ENCODE measurements around the gene NOL3.

Gene NOL3

DNA sequence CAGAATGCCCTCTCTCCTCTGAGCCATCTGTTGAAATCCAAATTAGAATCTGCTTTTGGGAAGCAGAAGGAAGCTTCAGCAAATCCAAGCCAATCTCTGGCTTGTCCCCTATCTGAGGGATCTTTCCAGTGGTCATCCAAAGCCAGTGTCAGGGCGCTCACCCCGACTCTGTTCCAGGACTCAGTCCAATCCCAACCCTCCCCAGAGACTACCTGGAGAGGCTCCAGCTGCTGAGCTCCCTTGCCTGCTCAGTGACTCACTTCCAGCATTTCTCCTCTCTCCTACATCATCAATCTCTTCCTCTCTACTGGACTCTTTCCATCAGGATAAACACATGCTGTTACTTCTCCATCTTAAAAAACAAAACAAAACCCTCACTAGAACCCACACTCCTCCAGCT is 11.0 kb downstream of the NOL3 start:
- H3K9ac ChIP-seq (ENCODE audit: low read length), result no peak overlapping the region
- H3K4me3 ChIP-seq (ENCODE audit: low read length), result no peak overlapping the region
- H3F3A ChIP-seq (ENCODE audit: insufficient read depth, low read length), result peaks cover 19% of the 10 kb centered on the region; the same call in 1 of the 2 replicates
- no peaks in the 10 kb centered on the region for H3K36me3 ChIP-seq (replicated peaks; ENCODE audit: insufficient read depth, low read length)
- no peak for DNase-seq
- no peak overlapping the region for H3K27ac ChIP-seq (ENCODE audit: low read length)
- H3K4me1 ChIP-seq (ENCODE audit: low read length), result peaks cover 28% of the 10 kb centered on the region
- TF ChIP-seq EZH2phosphoT487 (IDR thresholded peaks at IDR 0.05; ENCODE audit: low read length) (no peak), EZH2 (optimal IDR thresholded peaks at IDR 0.05; ENCODE audit: low read depth, low read length) (no peak)
- TF ChIP-seq, protein P1, sequence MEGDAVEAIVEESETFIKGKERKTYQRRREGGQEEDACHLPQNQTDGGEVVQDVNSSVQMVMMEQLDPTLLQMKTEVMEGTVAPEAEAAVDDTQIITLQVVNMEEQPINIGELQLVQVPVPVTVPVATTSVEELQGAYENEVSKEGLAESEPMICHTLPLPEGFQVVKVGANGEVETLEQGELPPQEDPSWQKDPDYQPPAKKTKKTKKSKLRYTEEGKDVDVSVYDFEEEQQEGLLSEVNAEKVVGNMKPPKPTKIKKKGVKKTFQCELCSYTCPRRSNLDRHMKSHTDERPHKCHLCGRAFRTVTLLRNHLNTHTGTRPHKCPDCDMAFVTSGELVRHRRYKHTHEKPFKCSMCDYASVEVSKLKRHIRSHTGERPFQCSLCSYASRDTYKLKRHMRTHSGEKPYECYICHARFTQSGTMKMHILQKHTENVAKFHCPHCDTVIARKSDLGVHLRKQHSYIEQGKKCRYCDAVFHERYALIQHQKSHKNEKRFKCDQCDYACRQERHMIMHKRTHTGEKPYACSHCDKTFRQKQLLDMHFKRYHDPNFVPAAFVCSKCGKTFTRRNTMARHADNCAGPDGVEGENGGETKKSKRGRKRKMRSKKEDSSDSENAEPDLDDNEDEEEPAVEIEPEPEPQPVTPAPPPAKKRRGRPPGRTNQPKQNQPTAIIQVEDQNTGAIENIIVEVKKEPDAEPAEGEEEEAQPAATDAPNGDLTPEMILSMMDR (IDR thresholded peaks at IDR 0.05; ENCODE audit: low read length), result no peak
- H3K27me3 ChIP-seq (replicated peaks; ENCODE audit: insufficient read depth, low read length), result peaks cover 6% of the 10 kb centered on the region
- no peak overlapping the region for H3K4me2 ChIP-seq (ENCODE audit: low read depth, low read length)
- no peaks in the 10 kb centered on the region for H4K20me1 ChIP-seq (ENCODE audit: insufficient read depth, low read length)
- H2AFZ ChIP-seq (ENCODE audit: low read length), result no peak overlapping the region
- no peaks in the 10 kb centered on the region for H3K9me2 ChIP-seq (replicated peaks; ENCODE audit: insufficient read depth, low read length)
- H3K79me2 ChIP-seq (ENCODE audit: low read length), result peaks cover 17% of the 10 kb centered on the region
- no peaks in the 10 kb centered on the region for H3K9me3 ChIP-seq (replicated peaks; ENCODE audit: insufficient read depth, low read length)

DNA sequence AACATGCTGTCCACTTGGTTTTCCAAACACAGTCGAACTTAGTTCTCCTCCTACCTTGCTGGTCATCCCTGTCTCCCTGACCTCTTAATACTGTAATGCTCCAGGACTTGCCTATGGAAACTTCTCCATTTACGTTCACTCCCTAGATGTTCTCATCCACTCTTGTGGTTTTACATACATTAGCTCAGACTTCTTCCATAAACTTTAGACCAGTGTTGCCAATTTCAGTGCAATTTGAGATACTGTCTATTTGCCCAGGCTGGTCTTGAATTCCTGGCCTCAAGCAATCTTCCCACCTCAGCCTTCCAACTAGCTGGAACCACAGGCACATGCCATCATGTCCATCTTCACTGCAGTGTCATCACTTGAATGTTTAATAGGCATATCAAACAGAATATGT is 11.9 kb downstream of the NOL3 start:
- Histone ChIP-seq H3K27me3 (replicated peaks; ENCODE audit: insufficient read depth, low read length) (peaks cover 13% of the 10 kb centered on the region), H3K27ac (ENCODE audit: low read length) (no peak overlapping the region), H4K20me1 (ENCODE audit: insufficient read depth, low read length) (no peaks in the 10 kb centered on the region)

DNA sequence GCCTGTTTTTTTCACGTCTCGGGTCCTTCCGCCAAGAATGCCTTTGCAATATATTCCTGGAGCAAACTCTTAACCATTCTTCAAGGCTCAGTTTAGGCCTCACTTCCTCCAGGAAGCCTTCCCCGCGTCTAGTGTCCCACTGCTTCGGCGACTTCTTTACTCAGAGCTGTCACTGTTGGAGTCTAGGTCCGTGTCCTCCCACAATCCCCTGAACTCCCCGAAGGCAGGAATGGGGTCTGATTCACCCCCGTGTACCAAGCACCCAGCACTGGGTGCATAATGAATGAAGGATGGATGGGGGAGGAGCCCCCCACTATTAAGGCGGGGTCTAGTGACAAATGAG is 12.9 kb downstream of the NOL3 start:
- Histone ChIP-seq H4K20me1 (ENCODE audit: insufficient read depth, low read length) (no peaks in the 10 kb centered on the region), H3K9ac (ENCODE audit: low read length) (peak overlapping the region; percentile 87), H3K27me3 (replicated peaks; ENCODE audit: insufficient read depth, low read length) (peaks cover 13% of the 10 kb centered on the region), H3K4me2 (ENCODE audit: low read depth, low read length) (peak overlapping the region; percentile 80), H3K79me2 (ENCODE audit: low read length) (peaks cover 17% of the 10 kb centered on the region), H3K27ac (ENCODE audit: low read length) (peak overlapping the region; percentile 78; the same call in 1 of the 2 replicates), H3F3A (ENCODE audit: insufficient read depth, low read length) (peaks cover 9% of the 10 kb centered on the region; the same call in 1 of the 2 replicates), H2AFZ (ENCODE audit: low read length) (peak overlapping the region; percentile 79), H3K9me2 (replicated peaks; ENCODE audit: insufficient read depth, low read length) (no peaks in the 10 kb centered on the region), H3K4me3 (ENCODE audit: low read length) (peak overlapping the region; percentile 83), H3K4me1 (ENCODE audit: low read length) (peaks cover 21% of the 10 kb centered on the region), H3K36me3 (replicated peaks; ENCODE audit: insufficient read depth, low read length) (no peaks in the 10 kb centered on the region), H3K9me3 (replicated peaks; ENCODE audit: insufficient read depth, low read length) (no peaks in the 10 kb centered on the region)
- DNase-seq, result no peak
- no peak for TF ChIP-seq EZH2phosphoT487 (IDR thresholded peaks at IDR 0.05; ENCODE audit: low read length)
- TF ChIP-seq EZH2 (optimal IDR thresholded peaks at IDR 0.05; ENCODE audit: low read depth, low read length), result no peak
- TF ChIP-seq, protein P1 (IDR thresholded peaks at IDR 0.05; ENCODE audit: low read length), result no peak

More for the DNA sequence above, 11.9 kb downstream of the NOL3 start:
- TF ChIP-seq EZH2 (optimal IDR thresholded peaks at IDR 0.05; ENCODE audit: low read depth, low read length) (no peak), EZH2phosphoT487 (IDR thresholded peaks at IDR 0.05; ENCODE audit: low read length) (no peak)
- TF ChIP-seq, protein P1 (IDR thresholded peaks at IDR 0.05; ENCODE audit: low read length), result no peak
- no peak overlapping the region for H2AFZ ChIP-seq (ENCODE audit: low read length)
- no peaks in the 10 kb centered on the region for H3K36me3 ChIP-seq (replicated peaks; ENCODE audit: insufficient read depth, low read length)
- H3K79me2 ChIP-seq (ENCODE audit: low read length), result peaks cover 17% of the 10 kb centered on the region
- H3K4me2 ChIP-seq (ENCODE audit: low read depth, low read length), result peak overlapping the region; percentile 80
- peaks cover 26% of the 10 kb centered on the region for H3K4me1 ChIP-seq (ENCODE audit: low read length)
- no peak overlapping the region for H3K4me3 ChIP-seq (ENCODE audit: low read length)
- peak overlapping the region; percentile 87; the same call in 1 of the 2 replicates for H3K9ac ChIP-seq (ENCODE audit: low read length)
- no peak for DNase-seq
- no peaks in the 10 kb centered on the region for H3K9me2 ChIP-seq (replicated peaks; ENCODE audit: insufficient read depth, low read length)
- H3K9me3 ChIP-seq (replicated peaks; ENCODE audit: insufficient read depth, low read length), result no peaks in the 10 kb centered on the region
- H3F3A ChIP-seq (ENCODE audit: insufficient read depth, low read length), result peaks cover 16% of the 10 kb centered on the region; the same call in 1 of the 2 replicates
